ENCODE measurements around the gene AGPAT1. TPM values are rescaled to one million over a fixed set of nuclear protein-coding genes. Genes with fewer than 3 reads are reported as not detected.

Gene AGPAT1
- polyA plus RNA-seq, 3 donors: 9.9 to 34.4 (median 11.3) TPM

DNA sequence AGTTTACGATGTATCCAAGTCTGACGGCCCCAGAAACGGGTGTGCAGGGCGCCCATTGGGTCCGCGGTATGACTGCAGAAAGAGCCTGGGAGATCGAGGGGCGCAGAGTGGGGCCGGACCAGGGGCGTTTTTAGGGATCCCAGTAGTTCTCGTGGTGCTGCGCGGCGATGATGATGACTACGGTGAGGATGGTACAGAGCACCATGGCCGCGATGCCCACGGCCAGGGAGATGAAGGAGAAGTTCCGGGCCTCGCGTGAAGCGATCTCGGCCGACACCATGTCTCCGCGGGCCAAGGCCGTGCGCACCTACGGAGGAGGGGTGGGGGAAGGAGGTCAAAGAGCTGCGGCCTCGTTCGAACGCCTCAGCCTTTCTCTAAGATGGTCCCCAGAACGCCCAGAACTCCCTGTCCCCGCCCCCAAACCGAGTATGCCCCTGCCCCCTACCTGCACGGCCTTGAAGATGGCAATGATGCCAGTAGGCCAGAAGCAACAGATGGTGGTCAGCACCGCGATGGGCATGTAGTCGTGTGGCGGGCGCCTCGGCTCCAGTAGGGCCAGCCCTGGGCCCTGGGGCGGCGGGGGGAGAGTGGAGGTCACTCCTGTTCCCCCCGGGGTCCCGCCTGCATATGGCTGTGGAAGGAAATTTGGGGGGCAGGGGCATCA is 26.7 kb downstream of the AGPAT1 start:
- Histone ChIP-seq H2AFZ (ENCODE audit: insufficient read depth, low read depth, low read length, poor library complexity, severe bottlenecking) (peak overlapping the region; percentile 76), H3K9me3 (replicated peaks in 1 of 2; ENCODE audit: control insufficient read depth in 1 of 2, insufficient read depth in 1 of 2, low read length in 2 of 2) (peaks cover 0 to 11% of the 10 kb centered on the region in 2 donors), H3K27me3 (ENCODE audit: control insufficient read depth in 2 of 2, insufficient read depth in 2 of 2, low read length in 2 of 2) (peaks cover 36 to 74% of the 10 kb centered on the region in 2 donors), H3K79me2 (ENCODE audit: insufficient read depth, low read length) (no peaks in the 10 kb centered on the region), H3K4me2 (replicated peaks; ENCODE audit: extremely low read depth, low read length, poor library complexity, severe bottlenecking) (peak overlapping the region; percentile 87), H3K9ac (ENCODE audit: insufficient read depth, low read length, poor library complexity, severe bottlenecking) (peak overlapping the region; percentile 13), H3K36me3 (replicated peaks in 1 of 2; ENCODE audit: control insufficient read depth in 1 of 2, insufficient read depth in 2 of 2, low read length in 2 of 2) (no peaks in the 10 kb centered on the region), H4K20me1 (ENCODE audit: insufficient read depth, low read length) (no peaks in the 10 kb centered on the region), H3K4me3 (replicated peaks in 1 of 3; ENCODE audit: low read depth in 2 of 3, low read length in 3 of 3) (peak overlapping the region; percentile 28 to 75 (median 41)), H3K27ac (ENCODE audit: low read depth in 1 of 2, low read length in 2 of 2) (no peak overlapping the region), H3K4me1 (ENCODE audit: control insufficient read depth in 1 of 2, insufficient read depth in 2 of 2, low read length in 2 of 2) (peaks cover 24 to 27% of the 10 kb centered on the region in 2 donors)
- Mint-ChIP-seq H3K36me3 (peaks cover 0 to 13% of the 10 kb centered on the region in 2 donors), H3K4me3 (peak overlapping the region; percentile 87 to 95), H3K27ac (peak overlapping the region in 5 of 7 donors; percentile 41 to 83 (median 77)), H3K4me1 (peaks cover 30% of the 10 kb centered on the region), H3K27me3 (ENCODE audit: low read depth in 3 of 3) (peaks cover 62 to 80% (median 71%) of the 10 kb centered on the region in 3 donors), H3K9me3 (peaks cover 0 to 29% (median 11%) of the 10 kb centered on the region in 7 donors)
- 19% methylated on average over 32 of the region's 47 CpGs for WGBS (ENCODE audit: insufficient coverage)
- TF ChIP-seq CTCF (IDR thresholded peaks at IDR 0.05): peak; percentile 47
- DNase-seq: no peak
- intact Hi-C loops (cut with micrococcal nuclease): no loop called here

- intact Hi-C loops (cut with micrococcal nuclease): loop anchor here in 1 of 2 donors (1.0 kb wide), 1 partner anchor 28 kb away; the partner anchor contains the start of gene AGPAT1
- Mint-ChIP-seq H3K4me3 (peak overlapping the region; percentile 87 to 95), H3K9me3 (peaks cover 0 to 29% (median 11%) of the 10 kb centered on the region in 7 donors), H3K27ac (peak overlapping the region in 5 of 7 donors; percentile 58 to 83 (median 77)), H3K4me1 (peaks cover 24% of the 10 kb centered on the region), H3K36me3 (peaks cover 0 to 13% of the 10 kb centered on the region in 2 donors), H3K27me3 (ENCODE audit: low read depth in 3 of 3) (peaks cover 60 to 72% (median 65%) of the 10 kb centered on the region in 3 donors)
- Histone ChIP-seq H4K20me1 (ENCODE audit: insufficient read depth, low read length) (no peaks in the 10 kb centered on the region), H3K27me3 (ENCODE audit: control insufficient read depth in 2 of 2, insufficient read depth in 2 of 2, low read length in 2 of 2) (peaks cover 36 to 67% of the 10 kb centered on the region in 2 donors), H3K36me3 (replicated peaks in 1 of 2; ENCODE audit: control insufficient read depth in 1 of 2, insufficient read depth in 2 of 2, low read length in 2 of 2) (no peaks in the 10 kb centered on the region), H3K4me1 (ENCODE audit: control insufficient read depth in 1 of 2, insufficient read depth in 2 of 2, low read length in 2 of 2) (peaks cover 17 to 20% of the 10 kb centered on the region in 2 donors), H3K4me2 (replicated peaks; ENCODE audit: extremely low read depth, low read length, poor library complexity, severe bottlenecking) (peak overlapping the region; percentile 87), H3K27ac (ENCODE audit: low read depth in 1 of 2, low read length in 2 of 2) (no peak overlapping the region), H2AFZ (ENCODE audit: insufficient read depth, low read depth, low read length, poor library complexity, severe bottlenecking) (peak overlapping the region; percentile 76), H3K9ac (ENCODE audit: insufficient read depth, low read length, poor library complexity, severe bottlenecking) (peak overlapping the region; percentile 13), H3K4me3 (replicated peaks in 1 of 3; ENCODE audit: low read depth in 2 of 3, low read length in 3 of 3) (peak overlapping the region; percentile 41 to 75 (median 49)), H3K79me2 (ENCODE audit: insufficient read depth, low read length) (no peaks in the 10 kb centered on the region), H3K9me3 (replicated peaks in 1 of 2; ENCODE audit: control insufficient read depth in 1 of 2, insufficient read depth in 1 of 2, low read length in 2 of 2) (peaks cover 0 to 11% of the 10 kb centered on the region in 2 donors)
- peak; percentile 70 for TF ChIP-seq CTCF (IDR thresholded peaks at IDR 0.05)
- 1% methylated on average over 17 of the region's 39 CpGs for WGBS (ENCODE audit: insufficient coverage)
- DNase-seq: peak; percentile 77 to 86 (median 78)
Observed at GRCh38 chr6:32148289-32149091, 27.4 kb downstream of the AGPAT1 start.
